ENCODE measurements around the gene MRPS22. TPM values are rescaled to one million over a fixed set of nuclear protein-coding genes. Genes with fewer than 3 reads are reported as not detected.

MRPS22 gene
- total RNA-seq, 1 experiment from 2014 or later: 45.7 TPM

DNA sequence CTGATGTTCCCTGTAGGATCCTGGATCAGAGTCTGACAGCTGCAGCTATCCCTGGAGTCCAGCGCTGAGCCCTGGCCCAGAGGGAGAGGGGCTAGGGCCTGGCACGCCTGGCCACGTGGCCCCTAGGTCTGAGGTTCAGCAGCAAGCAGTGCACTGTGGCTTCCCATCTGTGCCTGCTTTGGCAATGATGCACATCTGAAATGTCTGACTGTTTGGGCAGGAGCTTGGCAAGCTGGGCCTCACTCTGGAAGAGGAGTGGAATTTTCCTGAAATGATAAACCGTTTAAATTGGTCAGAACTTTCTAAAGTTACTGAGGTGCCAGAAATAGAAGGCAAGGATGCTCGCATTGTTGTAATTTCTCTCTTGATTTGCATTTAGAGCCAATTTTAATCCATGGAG is 48.8 kb upstream of the MRPS22 start:
- H2AFZ ChIP-seq (ENCODE audit: low read length): no peak overlapping the region
- H2BK20ac ChIP-seq (ENCODE audit: low read depth, low read length, poor library complexity, severe bottlenecking): no peak overlapping the region
- no peak overlapping the region for H2BK12ac ChIP-seq (ENCODE audit: insufficient read length, low read depth, low read length)
- H3K23ac ChIP-seq (ENCODE audit: insufficient read length, low read depth, low read length): no peak overlapping the region
- no peak overlapping the region for H4K91ac ChIP-seq (ENCODE audit: insufficient read length, low read depth, low read length)
- no peak overlapping the region for H2BK120ac ChIP-seq (ENCODE audit: low read depth, low read length, poor library complexity, severe bottlenecking)
- H3K4me1 ChIP-seq (ENCODE audit: insufficient read depth, low read length): no peaks in the 10 kb centered on the region
- no peak overlapping the region for H3K18ac ChIP-seq (ENCODE audit: insufficient read length, low read depth, low read length)
- Mint-ChIP-seq H3K4me1 (peaks cover 2 to 8% of the 10 kb centered on the region in 2 experiments; a peak in 2 of 4 replicates), H3K4me3 (no peak overlapping the region), H3K9me3 (no peaks in the 10 kb centered on the region), H3K27ac (no peak overlapping the region), H3K36me3 (ENCODE audit: insufficient read depth in 1 of 3, low read depth in 3 of 3) (0 out of 7 replicates have a peak, but pooled peaks cover 0 to 2% (median 0%) of the 10 kb centered on the region in 3 experiments), H3K27me3 (ENCODE audit: low read depth) (peaks cover 12% of the 10 kb centered on the region)
- no peaks in the 10 kb centered on the region for H3K9me3 ChIP-seq (ENCODE audit: control insufficient read depth, low read depth, low read length)
- no peak for DNase-seq
- no peaks in the 10 kb centered on the region for H3K79me1 ChIP-seq (ENCODE audit: insufficient read depth, low read depth, low read length, poor library complexity, severe bottlenecking)
- H4K20me1 ChIP-seq (ENCODE audit: control insufficient read depth, insufficient read depth, insufficient read length): no peaks in the 10 kb centered on the region
- no peak overlapping the region for H3K4ac ChIP-seq (ENCODE audit: low read depth, low read length)
- H3K56ac ChIP-seq (ENCODE audit: insufficient read length, low read depth, low read length): no peak overlapping the region
- H3K4me2 ChIP-seq (ENCODE audit: insufficient read depth, insufficient read length, low read length): no peak overlapping the region
- H3T11ph ChIP-seq (ENCODE audit: low read length): no peak overlapping the region
- no peak overlapping the region for H3K9ac ChIP-seq (ENCODE audit: extremely low read depth, insufficient read length, low read length)
- no peak for TF ChIP-seq CTCF (conservative IDR thresholded peaks at IDR 0.05)
- no CpG with 5 or more reads among the region's 5 CpGs for WGBS (ENCODE audit: extremely low coverage, insufficient read length, low lambda C conversion rate)
- H3K27ac ChIP-seq (ENCODE audit: insufficient read length, low read depth, low read length): no peak overlapping the region
- no peaks in the 10 kb centered on the region for H3K27me3 ChIP-seq (ENCODE audit: insufficient read depth, low read length)
- no peak overlapping the region for H4K8ac ChIP-seq (replicated peaks; ENCODE audit: insufficient read length, low read depth, low read length)
- H2AK5ac ChIP-seq (ENCODE audit: insufficient read length, low read length): no peak overlapping the region
- no peak overlapping the region for H2BK5ac ChIP-seq (ENCODE audit: insufficient read length, low read length)
- H3K14ac ChIP-seq (ENCODE audit: insufficient read depth, low read length): no peak overlapping the region; the same call in 1 of the 2 replicates
- no peak overlapping the region for H2BK15ac ChIP-seq (ENCODE audit: low read depth, low read length)
- H4K5ac ChIP-seq (ENCODE audit: insufficient read length, low read depth, low read length): no peak overlapping the region
- no peaks in the 10 kb centered on the region for H3K79me2 ChIP-seq (ENCODE audit: insufficient read depth, low read length)
- no peaks in the 10 kb centered on the region for H3K23me2 ChIP-seq (ENCODE audit: insufficient read length, low read depth, low read length, poor library complexity, severe bottlenecking)

Measured in H9 (cell line).